Hindlimb muscle (tissue), 1 donor: ENCODE data around the gene STRN3. TPM values are rescaled to one million over a fixed set of nuclear protein-coding genes. Genes with fewer than 3 reads are reported as not detected.
"Not testable (repeated sequence)": the region's sequence is repeated elsewhere in the genome, so short reads cannot be mapped to it uniquely, and the experiment has no call there.

Experiments
- DNase-seq: peaks from one replicate; pipeline ENCODE4 v3.0.0-alpha.2; 2013
- polyA plus RNA-seq: library from polyadenylated mRNA; unstranded; fragments of 120-200 nt; gene quantifications from one replicate; pipeline ENCODE4 v1.2.1, GENCODE V29; 2013; ENCODE audit not compliant: insufficient read length

STRN3 gene
- polyA plus RNA-seq, 1 donor, result 44.3 TPM

DNA sequence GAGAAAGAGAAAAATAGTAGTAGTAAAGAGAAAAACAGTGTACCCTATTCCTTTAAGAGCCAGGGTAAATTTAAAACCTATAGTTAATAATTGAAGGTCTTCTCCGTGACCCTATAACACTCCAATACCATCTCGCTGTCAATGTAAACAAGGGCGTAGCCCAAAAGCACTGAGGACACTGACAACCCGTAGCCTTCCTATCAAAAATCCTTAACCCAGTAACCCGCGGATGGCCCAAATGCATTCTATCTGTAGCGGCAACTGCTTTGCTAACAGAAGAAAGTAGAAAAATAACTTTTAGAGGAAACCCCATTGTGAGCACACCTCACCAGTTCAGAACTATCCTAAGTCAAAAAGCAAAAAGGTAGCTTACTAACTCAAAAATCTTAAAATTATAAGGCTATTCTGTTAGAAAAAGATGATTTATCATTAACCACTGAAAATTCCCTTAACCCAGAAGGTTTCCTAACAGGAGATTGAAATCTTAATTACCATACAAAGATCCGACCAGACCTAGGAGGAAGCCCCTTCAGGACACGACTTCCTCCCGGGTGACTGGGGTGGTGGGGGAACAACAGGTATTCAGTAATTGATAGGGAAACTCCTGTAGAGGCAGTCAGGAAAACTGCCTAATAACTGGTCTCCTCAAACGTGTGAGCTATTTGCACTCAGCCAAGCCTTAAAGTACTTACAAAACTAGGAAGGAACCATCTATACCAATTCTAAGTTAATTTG, 58.6 kb downstream of the STRN3 start:
- DNase-seq, result not testable (repeated sequence)

DNA sequence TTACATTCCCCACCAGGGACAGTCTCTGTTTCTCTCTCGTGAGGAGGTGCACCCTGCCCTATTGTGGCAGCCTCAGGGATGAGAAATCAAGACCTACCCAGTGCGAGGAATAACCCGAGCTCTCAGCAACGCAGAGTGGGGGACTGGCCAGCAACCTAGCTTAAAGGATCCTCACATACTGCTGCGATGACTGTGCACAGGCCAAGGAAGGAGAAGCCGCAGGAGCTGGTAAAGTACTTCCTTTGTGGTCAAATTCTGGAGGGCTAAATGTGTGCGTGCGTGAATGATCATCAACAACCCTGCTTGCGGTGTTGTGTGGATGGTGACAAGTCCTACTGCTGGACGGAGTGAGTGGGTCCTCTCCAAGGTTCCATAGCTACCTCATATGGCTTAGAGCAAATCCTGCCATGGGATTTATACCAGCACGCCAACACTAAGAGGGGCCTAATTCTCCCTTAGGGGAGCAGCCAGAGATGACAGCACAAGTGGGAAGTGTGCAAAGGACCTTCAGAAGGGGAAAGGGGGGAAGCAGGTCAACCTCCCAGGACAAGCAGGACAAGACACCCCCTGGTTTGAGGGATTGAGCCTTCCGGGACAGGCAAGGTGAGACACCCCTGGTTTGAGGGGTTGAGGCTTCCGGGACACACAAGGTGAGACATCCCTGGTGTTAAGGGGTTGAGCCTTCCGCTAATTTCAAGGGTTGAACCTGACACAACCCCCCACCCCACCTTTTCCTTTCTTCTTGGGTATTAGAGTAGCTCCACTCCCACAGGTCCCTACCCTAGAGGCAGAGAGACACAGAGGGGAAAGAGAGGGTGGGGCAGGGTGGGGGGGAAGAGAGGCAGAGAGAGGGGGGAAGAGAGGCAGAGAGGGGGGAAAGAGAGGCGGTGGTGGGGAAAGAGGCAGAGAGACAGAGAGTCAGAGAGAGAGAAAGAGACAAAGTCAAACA, 59.5 kb downstream of the STRN3 start:
- DNase-seq, result no peak

DNA sequence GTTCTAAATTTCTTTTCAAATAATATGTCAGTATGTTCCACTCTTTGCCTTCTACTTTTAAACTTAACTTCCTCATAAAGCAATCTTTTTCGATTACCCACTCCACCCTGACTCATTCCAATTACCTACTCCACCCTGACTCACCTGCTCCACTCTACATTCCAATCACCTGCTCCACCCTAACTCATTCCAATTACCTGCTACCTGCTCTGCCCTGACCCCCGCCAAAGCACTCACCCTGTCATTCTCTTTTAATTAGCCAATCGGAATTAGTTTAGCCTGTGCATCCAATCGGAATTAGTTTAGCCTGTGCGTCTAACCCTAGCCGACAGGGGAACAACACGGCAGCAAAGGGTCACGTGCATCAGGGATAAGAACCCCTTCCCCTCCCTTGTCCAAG, 60.3 kb downstream of the STRN3 start:
- DNase-seq, result not testable (repeated sequence)

DNA sequence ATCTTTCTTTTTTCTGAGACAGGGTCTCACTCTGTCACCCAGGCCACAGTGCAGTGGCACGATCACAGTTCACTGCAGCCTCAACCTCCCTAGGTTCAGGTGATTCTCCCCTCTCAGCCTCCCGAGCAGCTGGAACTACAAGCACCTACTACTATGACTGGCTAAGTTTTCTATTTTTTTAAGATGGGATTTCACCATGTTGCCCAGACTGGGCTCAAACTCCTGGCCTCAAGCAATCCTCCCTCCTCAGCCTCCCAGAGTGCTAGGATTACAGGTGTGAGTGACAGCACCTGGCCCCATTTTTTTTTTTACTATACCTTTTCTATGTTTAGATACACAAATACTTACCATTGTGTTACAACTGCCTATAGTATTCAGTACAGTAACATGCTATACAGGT, 63.6 kb downstream of the STRN3 start:
- not testable (repeated sequence) for DNase-seq

DNA sequence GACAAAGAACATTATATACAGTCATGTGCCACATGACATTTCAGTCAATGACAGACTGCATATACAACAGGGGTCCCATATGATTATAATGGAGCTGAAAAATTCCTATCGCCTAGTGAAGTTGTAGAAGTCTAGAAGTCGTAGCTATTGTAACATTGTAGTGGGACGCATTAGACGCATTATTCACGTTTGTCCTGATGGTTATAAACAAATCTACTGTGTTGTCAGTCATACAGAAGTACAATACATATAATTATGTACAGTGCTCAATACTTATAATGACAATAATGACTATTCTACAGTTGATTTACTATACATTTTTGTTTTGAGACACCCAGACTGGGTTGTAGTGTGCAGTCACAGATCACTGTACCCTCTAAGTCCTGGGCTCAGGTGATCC, 64.8 kb downstream of the STRN3 start:
- no peak for DNase-seq

DNA sequence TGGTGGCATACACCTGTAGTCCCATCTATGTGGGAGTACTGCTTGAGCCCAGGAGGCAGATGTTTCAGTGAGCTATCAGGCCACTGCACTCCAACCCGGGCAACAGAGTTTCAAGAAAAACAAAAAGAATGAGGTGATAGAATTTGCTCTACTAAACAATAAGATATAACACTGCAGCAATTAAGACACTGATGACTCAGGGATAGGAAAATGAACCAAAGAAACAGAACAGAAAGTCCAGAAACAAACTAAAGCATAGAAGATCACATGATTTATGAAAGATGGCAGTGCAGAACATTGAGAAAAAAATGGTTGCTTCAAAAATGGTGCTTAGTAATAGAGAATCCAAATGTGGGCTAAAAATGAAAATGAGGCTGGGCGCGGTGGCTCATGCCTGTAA, 66.0 kb downstream of the STRN3 start:
- DNase-seq, result no peak

DNA sequence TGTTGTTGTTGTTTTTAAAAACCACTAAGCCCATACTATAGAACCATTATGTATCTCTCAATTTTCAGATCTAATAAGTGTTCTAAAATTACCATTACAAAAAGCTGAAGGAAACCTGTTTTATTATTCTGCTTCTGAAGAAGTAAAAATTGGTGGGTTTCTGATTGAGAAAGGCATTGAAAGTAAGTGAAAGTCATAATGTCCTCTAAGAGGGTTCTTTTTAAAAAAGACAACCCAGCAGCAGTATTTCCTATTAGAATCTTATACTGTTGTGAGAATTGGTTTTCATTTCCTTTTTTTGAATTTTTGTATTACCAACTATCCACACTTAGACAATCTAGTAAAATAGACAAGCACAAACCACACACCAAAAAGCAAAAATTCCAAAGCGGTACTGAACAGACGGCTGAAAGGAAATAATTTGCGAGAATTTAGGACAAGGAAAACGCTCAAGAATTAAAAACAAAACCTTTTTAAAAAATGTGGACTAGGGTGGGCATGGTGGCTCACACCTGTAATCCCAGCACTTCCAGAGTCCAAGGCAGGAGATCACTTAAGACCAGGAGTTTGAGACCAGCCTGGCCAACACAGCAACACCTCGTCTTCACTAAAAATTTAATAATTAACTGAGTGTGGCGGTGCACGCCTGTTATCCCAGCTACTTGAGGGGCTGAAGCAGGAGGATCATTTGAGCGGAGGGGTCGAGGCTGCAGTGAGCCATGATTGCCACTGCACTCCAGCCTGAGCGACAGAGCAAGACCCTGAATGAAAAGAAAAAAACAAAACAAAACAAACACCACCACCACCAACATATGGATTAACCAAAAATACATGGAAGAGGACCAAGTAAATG, 67.4 kb downstream of the STRN3 start:
- no peak for DNase-seq

DNA sequence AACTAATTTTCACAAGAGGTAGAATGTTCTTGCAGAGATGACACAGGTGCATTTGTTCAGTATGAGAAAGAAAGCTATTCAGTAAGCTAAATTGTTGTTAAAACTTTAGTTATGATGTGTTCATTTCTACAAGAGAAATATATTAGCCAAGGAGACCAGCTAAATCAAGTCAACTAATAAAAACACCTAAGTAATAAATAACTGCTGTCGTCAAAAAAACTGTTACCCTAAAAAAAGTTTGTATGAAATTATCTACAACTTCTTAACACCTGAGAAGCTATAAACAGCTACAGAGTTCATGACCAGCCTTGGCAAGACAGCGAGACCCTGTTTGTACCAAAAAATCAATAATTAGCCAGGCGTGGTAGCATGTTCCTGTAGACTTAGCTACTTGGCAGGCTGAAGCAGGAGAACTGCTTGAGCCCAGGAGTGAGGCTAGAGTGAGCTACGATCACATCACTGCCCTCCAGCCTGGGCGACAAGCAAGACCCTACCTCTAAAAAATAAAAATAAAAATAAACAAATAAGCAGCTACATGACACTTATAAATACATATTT, 68.3 kb downstream of the STRN3 start:
- no peak for DNase-seq

DNA sequence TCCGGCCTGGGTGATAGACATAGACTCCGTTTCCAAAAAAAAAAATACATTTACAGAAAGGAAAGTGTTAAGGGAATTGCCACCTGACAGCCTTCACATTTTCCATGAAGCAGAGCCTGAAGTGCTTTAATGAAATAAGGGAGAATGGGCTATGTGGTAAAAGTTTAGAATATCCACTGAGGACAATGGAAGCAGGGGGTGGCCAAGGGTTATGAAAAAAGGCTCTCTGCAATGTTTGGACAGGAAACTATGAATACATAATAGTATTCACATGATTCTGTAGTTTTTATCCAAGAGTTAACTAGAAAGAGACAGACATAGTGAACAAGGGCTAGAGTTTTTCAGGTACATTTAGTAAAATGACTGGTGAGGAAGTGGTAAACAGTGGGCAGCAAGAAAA, 76.5 kb downstream of the STRN3 start:
- no peak for DNase-seq

DNA sequence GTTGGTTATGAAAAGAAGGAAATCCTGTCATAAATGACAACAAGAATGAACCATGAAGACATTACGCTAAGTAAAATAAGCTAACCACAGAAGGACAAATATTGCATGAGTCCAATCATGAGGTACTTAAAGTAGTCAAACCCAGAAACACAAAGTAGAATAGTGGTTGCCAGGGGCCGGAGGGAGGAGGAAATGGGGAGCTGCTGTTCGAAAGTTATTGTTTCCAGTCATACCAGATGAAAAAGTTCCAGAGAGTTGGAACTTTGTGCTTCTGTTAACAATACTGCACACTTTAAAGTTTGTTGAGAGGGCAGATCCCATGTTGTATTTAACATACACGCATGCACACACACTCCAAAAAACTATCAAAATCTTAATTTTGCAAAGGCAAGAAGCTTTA, 82.5 kb downstream of the STRN3 start:
- DNase-seq, result no peak

DNA sequence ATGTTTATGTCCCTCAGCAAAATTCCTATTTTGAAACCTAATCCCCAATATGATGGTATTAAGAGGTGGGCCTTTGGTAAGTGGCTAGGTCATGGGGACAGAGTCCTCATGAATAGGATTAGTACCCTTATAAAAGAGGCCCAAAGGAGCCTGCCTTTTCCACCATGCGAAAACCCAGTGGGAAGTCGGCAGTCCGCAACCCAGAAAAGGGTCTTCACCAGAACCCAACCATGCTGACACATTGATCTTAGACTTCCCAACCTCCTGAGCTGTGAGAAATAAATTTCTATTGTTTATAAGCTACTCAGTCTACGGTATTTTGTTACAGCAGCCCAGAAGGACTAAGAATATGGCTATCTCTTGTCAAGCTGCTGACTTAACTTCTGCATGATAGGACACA, 85.3 kb downstream of the STRN3 start:
- DNase-seq, result no peak

DNA sequence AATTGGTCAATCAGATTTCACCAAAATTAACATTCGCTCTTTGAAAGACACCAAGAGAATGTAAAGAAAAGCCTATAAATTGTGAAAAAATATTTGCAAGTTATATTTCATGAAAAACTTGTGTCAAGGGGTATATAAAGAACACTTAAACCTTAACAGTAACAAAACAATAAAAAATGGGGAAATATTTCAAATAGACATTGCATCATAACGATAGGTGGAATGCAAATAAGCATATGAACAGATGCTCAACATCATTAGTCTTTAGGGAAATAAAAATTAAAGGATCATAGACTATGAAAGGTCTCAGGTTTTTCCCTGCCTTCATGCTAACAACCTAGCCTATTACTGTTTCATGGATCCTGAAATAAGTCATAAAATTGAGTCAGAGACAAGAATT, 87.6 kb downstream of the STRN3 start:
- DNase-seq, result no peak

DNA sequence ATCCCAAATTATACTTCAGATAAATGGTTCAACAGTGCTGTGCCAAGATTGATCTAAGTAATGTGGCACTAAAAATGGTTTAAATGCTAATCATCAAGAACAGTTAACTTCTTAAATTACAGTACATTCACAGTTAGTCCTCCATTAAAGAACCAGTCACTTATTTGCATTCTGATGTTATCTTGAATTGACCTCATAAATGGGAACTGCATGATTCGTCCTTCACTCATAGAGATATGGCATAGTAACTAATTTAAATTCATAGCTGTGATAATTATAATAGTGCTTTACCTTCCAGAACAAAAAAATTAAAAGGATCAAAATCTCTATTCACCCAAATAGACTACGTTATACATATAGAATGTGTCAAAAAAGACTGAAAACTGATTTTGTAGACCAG, 90.7 kb downstream of the STRN3 start:
- no peak for DNase-seq

DNA sequence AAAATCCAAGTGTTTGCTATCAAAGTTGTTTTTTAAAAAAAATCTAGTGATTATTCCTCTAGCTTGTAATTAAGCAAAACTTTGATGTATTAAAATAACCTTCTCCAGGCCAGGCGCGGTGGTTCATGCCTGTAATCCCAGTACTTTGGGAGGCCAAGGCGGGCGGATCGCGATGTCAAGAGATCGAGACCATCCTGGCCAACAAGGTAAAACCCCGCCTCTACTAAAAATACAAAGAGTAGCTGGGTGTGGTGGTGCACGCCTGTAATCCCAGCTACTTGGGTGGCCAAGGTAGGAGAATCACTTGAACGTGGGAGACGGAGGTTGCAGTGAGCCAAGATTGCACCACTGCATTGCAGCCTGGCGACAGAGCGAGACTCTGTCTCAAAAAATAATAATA, 92.2 kb downstream of the STRN3 start:
- DNase-seq, result not testable (repeated sequence)

DNA sequence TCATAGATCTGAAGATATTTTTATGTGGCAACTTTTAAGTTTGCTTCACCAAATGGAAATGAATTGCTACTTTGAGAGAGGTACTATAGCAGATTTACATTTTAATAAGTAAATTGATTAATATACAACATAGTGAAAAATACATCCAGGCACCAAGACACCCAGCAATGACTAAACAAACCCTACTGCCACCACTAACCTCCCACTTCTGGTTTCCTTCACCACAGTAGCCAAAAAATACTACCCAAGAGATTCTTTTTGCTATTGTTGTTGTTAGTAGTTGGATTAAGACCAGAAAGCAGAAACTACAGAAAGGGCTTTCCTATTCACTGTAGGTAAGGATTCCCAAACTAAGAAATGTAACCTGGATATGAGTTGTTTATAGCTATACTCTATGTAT, 97.7 kb downstream of the STRN3 start:
- no peak for DNase-seq

DNA sequence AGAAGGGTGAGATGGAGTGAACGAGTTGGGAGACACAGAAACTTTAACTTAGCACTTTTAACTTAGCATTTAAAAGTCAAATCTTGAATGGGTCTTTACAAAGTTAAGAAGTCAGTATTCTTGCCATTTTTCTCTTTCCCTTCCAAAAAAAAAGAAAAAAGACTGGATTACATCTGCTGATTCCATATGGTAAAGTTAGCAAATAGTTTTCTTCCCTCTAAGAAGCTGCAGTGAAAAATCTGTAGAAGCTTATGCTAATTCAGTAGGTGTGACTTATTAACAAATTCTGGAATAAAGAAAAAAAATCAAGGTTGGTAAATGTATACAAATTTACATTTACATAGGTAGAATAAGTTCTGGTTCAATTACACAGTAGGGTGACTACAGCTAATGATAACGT, 100.9 kb downstream of the STRN3 start:
- no peak for DNase-seq

DNA sequence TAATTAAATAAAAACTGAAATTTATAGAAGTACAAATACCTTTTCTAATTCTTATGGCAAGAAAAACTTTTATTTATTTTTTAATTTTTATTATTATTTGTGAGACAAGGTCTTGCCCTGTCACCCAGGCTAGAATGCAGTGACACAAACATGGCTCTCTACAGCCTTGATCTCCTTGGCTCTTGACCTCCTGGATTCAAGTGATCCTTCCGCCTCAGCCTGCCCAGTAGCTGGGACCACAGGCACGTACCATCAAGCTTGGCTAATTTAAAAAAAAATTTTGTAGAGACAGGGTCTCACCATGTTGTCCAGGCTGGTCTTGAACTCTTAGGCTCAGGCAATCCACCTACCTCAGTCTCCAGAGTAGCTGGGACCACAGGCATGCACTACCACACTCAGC, 104.4 kb downstream of the STRN3 start:
- DNase-seq, result no peak

DNA sequence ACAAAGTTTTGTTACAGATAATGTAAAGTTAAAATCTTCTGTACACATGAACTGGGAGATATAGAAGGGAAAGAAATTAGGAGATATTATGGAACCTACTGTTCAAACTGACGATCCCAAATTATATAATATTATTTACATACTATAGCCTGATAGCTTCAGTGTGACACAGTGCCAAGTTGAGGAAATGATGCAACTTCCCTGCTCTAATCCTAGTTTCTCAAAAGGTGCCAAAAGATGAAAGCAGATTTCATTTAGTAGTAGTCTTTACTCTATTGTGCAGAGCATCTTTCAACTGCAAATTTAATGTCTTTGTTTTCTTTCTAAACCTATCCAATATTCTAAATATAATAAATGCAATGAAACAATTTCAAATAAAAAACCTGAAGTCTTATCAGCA, 104.9 kb downstream of the STRN3 start:
- no peak for DNase-seq

DNA sequence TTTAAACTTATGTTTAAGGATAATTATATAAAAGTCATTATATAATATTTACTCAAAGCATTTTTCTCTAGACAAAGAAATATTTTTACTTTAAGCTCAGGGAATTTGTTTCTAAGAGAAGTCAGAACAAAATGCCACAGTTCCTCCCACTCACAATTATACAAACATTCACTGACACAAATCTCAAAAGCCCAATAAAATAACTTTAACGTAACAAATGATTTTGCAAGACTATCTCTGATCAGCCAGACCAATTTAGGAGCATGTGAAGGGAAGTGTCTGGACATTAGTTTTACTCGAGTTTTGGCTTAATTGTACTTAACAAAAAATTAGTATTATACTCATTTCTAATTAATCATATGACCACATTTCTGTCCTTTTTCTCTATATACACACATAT, 110.6 kb downstream of the STRN3 start:
- DNase-seq, result no peak

DNA sequence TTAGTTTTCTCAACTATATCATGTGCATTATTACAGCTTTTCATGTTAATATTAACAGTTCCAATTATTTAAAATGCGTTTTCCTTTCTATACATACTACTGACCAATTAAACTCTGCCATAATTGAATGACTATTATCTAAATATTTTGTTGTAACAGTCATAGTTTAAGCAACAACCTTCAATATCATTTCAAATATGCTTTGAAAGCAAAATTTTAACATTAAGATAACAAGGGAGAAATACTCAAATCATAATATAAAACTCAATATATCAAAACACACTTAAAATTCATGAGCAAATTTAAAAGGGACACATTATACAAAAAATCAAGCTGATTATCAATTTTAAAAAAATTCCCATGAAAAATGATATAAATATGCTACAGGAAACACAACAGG, 111.4 kb downstream of the STRN3 start:
- no peak for DNase-seq

DNA sequence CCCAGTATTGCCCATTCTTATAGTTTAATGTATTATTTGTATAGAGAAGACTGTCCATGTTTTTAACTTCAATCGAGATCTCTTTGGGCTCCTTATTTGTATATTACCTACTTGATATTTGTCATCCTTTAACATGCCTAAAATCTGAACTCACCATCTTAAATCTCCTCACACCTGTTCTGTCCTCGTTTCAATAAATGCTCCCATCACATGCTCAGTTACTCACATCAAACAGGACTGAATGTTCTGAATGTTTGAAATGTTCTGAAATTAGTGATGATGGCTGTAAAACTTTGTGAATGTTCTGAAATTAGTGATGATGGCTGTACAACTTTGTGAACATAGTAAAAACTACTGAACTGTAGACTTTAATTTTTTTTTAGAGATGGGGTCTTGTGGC, 117.4 kb downstream of the STRN3 start:
- no peak for DNase-seq

DNA sequence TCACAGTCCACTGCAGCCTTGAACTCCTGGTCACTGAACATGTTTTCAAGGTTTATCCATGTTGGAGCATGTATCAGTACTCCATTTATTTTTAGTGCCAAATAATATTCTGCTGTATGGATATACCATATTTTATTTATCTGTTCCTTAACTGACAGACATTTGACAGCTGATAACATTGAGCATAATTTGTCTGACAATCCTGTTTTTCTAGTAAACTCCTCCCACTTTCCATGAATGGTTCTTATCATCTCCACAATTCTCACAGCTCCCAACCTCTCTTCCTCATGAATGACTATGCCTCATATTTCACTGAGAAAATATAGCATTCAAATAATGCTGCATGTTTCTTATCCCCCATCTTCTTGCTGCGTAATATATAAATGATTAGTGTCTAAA, 118.5 kb downstream of the STRN3 start:
- no peak for DNase-seq
